ENCODE measurements around the gene SYT13.

DNA sequence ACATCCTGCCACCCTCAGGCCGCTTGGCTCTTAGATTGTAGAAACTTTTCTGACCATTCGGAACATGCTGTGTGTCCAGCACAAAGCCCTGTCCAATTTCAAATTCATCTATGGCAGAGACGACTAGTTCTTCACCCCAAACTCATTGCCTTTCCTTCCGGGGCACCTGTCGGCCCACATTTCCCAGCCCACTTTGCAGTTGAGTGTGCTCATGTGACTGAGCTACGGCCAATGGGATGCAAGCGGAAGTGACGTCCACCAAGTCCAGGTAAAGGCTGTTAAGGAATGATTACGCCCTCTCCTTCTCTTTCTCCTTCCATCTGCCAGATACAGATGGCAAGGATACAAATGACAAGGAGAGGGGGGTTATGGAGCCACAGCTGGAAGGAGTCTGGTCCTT is 32.5 kb downstream of the SYT13 start:
- TF ChIP-seq, protein P1, sequence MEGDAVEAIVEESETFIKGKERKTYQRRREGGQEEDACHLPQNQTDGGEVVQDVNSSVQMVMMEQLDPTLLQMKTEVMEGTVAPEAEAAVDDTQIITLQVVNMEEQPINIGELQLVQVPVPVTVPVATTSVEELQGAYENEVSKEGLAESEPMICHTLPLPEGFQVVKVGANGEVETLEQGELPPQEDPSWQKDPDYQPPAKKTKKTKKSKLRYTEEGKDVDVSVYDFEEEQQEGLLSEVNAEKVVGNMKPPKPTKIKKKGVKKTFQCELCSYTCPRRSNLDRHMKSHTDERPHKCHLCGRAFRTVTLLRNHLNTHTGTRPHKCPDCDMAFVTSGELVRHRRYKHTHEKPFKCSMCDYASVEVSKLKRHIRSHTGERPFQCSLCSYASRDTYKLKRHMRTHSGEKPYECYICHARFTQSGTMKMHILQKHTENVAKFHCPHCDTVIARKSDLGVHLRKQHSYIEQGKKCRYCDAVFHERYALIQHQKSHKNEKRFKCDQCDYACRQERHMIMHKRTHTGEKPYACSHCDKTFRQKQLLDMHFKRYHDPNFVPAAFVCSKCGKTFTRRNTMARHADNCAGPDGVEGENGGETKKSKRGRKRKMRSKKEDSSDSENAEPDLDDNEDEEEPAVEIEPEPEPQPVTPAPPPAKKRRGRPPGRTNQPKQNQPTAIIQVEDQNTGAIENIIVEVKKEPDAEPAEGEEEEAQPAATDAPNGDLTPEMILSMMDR (conservative IDR thresholded peaks at IDR 0.05 in 1 of 2, IDR thresholded peaks at IDR 0.05 in 1 of 2; ENCODE audit: extremely low read depth in 1 of 2, insufficient read depth in 1 of 2, low read depth in 1 of 2, low read length in 2 of 2): no peak
- no peak for TF ChIP-seq EZH2 (IDR thresholded peaks at IDR 0.05; ENCODE audit: borderline replicate concordance, low read length)

All from mammary epithelial cell (primary cell).